ENCODE data around the gene TCP1.
"Not testable (repeated sequence)": the region's sequence is repeated elsewhere in the genome, so short reads cannot be mapped to it uniquely, and the experiment has no call there.

Gene TCP1

DNA sequence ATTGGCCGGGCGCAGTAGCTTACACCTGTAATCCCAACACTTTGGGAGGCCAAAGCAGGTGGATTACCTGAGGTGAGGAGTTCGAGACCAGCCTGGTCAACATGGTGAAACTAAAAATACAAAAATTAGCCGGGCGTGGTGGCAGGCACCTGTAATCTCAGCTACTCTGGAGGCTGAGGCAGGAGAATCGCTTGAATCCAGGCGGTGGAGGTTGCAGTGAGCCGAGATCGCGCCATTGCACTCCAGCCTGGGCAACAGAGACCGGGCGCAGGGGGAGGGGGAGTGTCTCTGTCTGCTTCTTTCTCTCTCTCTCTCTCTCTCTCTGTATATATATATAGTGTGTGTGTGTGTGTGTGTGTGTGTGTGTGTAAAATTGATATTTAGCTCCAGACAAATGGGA, 56.9 kb downstream of the TCP1 start:
- not testable (repeated sequence) for DNase-seq

DNA sequence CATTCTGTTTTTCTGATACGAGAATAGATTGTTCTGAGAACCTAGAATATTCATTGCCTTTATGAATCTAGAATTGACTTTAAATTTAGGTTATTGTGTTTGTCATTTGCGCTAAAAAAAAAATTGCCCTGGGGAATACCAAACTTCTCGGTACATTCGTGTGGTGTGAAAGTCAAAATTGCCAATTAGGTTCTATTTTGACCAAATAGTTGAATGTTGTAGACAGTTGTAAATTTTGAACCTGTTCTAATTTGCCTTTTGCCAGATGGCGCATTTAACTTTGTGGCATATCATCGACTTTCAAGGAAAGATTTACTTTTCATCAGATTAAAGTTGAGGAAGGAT, 59.1 kb downstream of the TCP1 start:
- no peak for DNase-seq

DNA sequence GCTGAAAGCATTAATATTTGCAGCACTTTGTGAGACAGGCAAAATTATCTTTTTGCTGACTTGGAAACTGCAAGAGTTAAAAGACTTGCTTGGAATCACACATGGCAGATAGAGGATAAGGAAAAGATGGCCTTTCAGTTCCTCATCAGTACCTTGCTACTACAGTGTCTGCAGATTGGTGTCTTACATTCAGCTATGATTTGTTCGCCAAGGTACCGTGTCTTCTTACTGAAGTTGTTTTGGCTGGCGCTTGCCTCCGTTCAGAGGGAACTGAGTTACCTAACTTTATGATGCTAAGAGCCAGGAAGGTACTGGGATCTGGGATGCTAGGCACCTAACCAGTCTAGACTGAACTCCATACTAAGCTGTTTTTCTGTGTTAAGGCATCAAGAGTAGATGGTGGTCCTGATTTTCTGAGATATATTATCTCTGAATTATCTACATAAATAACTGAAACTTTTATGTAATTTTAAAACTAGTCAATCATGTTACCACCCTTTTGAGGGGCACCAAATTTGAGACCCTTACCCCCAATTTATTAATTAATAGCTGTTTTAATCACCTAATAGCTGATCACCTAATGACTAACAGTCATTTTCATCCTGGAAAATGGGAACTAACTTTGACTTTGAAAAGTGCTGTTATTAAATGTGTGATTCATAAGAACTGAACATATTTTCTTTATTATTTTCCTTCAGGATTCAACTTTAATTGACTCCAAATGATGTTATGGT, 59.6 kb downstream of the TCP1 start:
- DNase-seq: no peak

DNA sequence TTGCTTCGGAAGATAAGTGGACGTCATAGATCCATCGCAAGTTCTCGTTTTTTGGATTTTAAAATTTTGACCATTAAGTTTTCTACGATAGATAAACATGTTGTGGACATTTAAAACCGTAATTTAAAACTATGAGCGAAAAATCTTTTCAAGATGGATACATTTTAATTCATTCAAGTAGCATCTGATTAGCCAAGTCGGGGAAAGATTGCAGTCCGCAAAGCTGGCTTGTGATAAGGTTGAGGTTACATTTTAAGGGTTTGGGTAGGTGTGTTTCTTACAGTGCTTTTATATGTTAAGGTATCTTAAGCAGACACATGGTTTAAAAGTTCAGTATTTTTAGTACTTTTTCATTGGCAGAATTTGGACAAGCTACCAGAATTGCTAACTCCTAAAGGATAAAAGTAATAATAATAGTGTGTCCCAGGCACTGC, 60.9 kb downstream of the TCP1 start:
- no peak for DNase-seq
